Measurements from ENCODE around the gene GCN1.

The GCN1 gene

GRCh38 chr12:120227233-120228040 is 32.9 kb upstream of the GCN1 start:
- H3K27ac ChIP-seq (ENCODE audit: low read length): peak overlapping the region; percentile 96
- no peak overlapping the region for H3K4me3 ChIP-seq (ENCODE audit: low read depth in 1 of 2, low read length in 2 of 2)
- H3K27me3 ChIP-seq (ENCODE audit: low read depth, low read length): no peaks in the 10 kb centered on the region
- no peaks in the 10 kb centered on the region for H3K9me3 ChIP-seq (ENCODE audit: control insufficient read depth in 1 of 2, low read length in 2 of 2)
- peaks cover 60 to 80% of the 10 kb centered on the region in 2 donors for H3K4me1 ChIP-seq (ENCODE audit: control insufficient read depth in 1 of 2, insufficient read depth in 2 of 2, low read length in 2 of 2)
- peaks cover 10 to 18% of the 10 kb centered on the region in 2 donors for H3K36me3 ChIP-seq (ENCODE audit: control insufficient read depth in 1 of 2, insufficient read depth in 2 of 2, low read length in 2 of 2)

DNA sequence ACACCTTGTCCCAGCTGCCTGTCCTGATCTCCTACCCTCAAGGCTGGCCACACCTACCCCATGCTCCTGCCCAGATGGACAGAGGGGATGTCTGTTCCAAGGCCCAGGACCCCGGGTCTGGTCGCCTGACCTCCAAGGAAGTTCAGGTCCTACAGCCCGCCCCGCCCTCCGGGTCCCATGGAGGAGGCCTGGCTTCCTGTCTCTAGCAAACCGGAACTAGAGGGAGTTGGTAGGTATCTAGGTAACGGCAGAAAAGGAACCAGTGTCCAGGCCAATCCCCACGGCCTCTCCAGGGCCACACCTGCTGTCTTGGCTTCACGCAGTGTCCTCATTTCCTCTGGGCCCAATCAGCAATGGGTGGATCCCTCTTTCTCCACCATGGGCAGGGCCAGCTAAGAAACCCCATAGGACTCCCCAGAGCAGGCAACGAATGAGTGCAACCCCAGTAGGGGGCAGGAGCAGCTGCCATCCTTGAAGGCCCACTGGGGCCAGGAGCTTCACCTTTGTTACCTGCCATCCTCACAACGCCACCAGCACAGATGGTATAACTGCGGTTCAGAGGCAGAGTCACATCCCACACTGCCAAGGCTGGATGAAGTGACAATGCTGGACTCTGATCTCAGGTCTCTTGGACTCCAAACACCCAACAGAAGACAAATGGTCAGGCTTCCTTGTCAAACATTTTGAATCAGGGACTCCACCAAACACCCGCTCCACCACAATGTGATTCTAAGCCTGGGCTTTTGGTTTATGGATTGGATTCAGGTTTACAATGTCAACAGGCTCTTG is 31.5 kb upstream of the GCN1 start:
- Histone ChIP-seq H3K9me3 (ENCODE audit: control insufficient read depth in 1 of 2, low read length in 2 of 2) (no peaks in the 10 kb centered on the region), H3K4me1 (ENCODE audit: control insufficient read depth in 1 of 2, insufficient read depth in 2 of 2, low read length in 2 of 2) (peaks cover 46 to 66% of the 10 kb centered on the region in 2 donors), H3K27ac (ENCODE audit: low read length) (peak overlapping the region; percentile 91), H3K36me3 (ENCODE audit: control insufficient read depth in 1 of 2, insufficient read depth in 2 of 2, low read length in 2 of 2) (peaks cover 23 to 32% of the 10 kb centered on the region in 2 donors), H3K27me3 (ENCODE audit: low read depth, low read length) (no peaks in the 10 kb centered on the region), H3K4me3 (ENCODE audit: low read depth in 1 of 2, low read length in 2 of 2) (peak overlapping the region; percentile 14 to 45)

- Histone ChIP-seq H3K4me1 (ENCODE audit: control insufficient read depth in 1 of 2, insufficient read depth in 2 of 2, low read length in 2 of 2) (peaks cover 37 to 57% of the 10 kb centered on the region in 2 donors), H3K27me3 (ENCODE audit: low read depth, low read length) (no peaks in the 10 kb centered on the region), H3K9me3 (ENCODE audit: control insufficient read depth in 1 of 2, low read length in 2 of 2) (no peaks in the 10 kb centered on the region), H3K27ac (ENCODE audit: low read length) (peak overlapping the region; percentile 91), H3K4me3 (ENCODE audit: low read depth in 1 of 2, low read length in 2 of 2) (peak overlapping the region; percentile 25 to 45), H3K36me3 (ENCODE audit: control insufficient read depth in 1 of 2, insufficient read depth in 2 of 2, low read length in 2 of 2) (peaks cover 31 to 40% of the 10 kb centered on the region in 2 donors)
Observed at GRCh38 chr12:120225200-120225558, 30.7 kb upstream of the GCN1 start.

- peak overlapping the region; percentile 25 to 45 for H3K4me3 ChIP-seq (ENCODE audit: low read depth in 1 of 2, low read length in 2 of 2)
- peaks cover 37 to 42% of the 10 kb centered on the region in 2 donors for H3K36me3 ChIP-seq (ENCODE audit: control insufficient read depth in 1 of 2, insufficient read depth in 2 of 2, low read length in 2 of 2)
- no peaks in the 10 kb centered on the region for H3K27me3 ChIP-seq (ENCODE audit: low read depth, low read length)
- no peaks in the 10 kb centered on the region for H3K9me3 ChIP-seq (ENCODE audit: control insufficient read depth in 1 of 2, low read length in 2 of 2)
- H3K27ac ChIP-seq (ENCODE audit: low read length): peak overlapping the region; percentile 91
- H3K4me1 ChIP-seq (ENCODE audit: control insufficient read depth in 1 of 2, insufficient read depth in 2 of 2, low read length in 2 of 2): peaks cover 31 to 51% of the 10 kb centered on the region in 2 donors
Observed at GRCh38 chr12:120224304-120225199, 30.0 kb upstream of the GCN1 start.

DNA sequence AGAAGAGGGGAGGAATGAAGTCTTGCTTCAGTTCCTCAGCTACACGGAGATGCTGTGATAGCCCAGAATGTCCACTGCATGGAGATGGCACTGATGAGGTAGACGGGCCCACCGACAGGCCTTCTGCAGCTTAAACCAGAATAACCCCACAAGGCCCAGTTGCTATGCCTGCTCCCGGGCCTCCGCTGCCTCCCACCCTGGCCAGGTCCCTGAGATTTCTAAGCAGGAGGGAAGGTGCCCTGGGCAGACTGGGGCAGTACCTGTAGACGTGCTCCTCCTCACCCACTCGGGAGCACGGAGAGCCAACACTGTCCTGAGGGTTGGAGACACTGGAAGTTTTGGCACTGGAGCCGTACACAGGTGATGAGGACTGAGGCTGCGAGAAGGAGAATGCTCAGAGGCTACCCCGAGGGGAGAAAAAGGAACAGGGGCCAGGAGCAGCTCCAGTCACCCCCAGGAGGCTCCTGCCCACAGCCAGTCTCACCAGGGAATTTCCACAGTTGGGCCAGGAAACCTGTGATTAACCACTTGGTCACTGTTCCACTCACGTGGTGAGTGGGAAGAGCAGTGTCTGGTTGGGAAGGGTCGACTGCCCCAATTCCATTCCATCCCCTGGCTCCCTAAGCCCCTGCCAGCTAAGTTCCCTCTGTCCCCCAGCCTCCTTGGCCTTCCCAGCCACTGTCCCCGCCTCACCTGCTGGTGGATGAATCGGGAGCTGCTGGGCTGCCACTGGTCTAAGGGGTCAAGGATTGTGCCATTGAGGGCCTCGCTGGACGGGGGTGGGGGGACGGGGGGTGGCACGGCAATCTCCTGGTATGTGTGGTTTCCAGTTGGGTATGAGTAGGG is 29.2 kb upstream of the GCN1 start:
- no peaks in the 10 kb centered on the region for H3K9me3 ChIP-seq (ENCODE audit: control insufficient read depth in 1 of 2, low read length in 2 of 2)
- no peaks in the 10 kb centered on the region for H3K27me3 ChIP-seq (ENCODE audit: low read depth, low read length)
- peaks cover 46 to 51% of the 10 kb centered on the region in 2 donors for H3K36me3 ChIP-seq (ENCODE audit: control insufficient read depth in 1 of 2, insufficient read depth in 2 of 2, low read length in 2 of 2)
- H3K4me3 ChIP-seq (ENCODE audit: low read depth in 1 of 2, low read length in 2 of 2): no peak overlapping the region
- peaks cover 22 to 42% of the 10 kb centered on the region in 2 donors for H3K4me1 ChIP-seq (ENCODE audit: control insufficient read depth in 1 of 2, insufficient read depth in 2 of 2, low read length in 2 of 2)
- H3K27ac ChIP-seq (ENCODE audit: low read length): peak overlapping the region; percentile 4

GRCh38 chr12:120222288-120222832 is 27.8 kb upstream of the GCN1 start:
- peaks cover 14 to 29% of the 10 kb centered on the region in 2 donors for H3K4me1 ChIP-seq (ENCODE audit: control insufficient read depth in 1 of 2, insufficient read depth in 2 of 2, low read length in 2 of 2)
- no peak overlapping the region for H3K4me3 ChIP-seq (ENCODE audit: low read depth in 1 of 2, low read length in 2 of 2)
- H3K27ac ChIP-seq (ENCODE audit: low read length): no peak overlapping the region
- no peaks in the 10 kb centered on the region for H3K9me3 ChIP-seq (ENCODE audit: control insufficient read depth in 1 of 2, low read length in 2 of 2)
- H3K27me3 ChIP-seq (ENCODE audit: low read depth, low read length): no peaks in the 10 kb centered on the region
- peaks cover 48 to 55% of the 10 kb centered on the region in 2 donors for H3K36me3 ChIP-seq (ENCODE audit: control insufficient read depth in 1 of 2, insufficient read depth in 2 of 2, low read length in 2 of 2)

DNA sequence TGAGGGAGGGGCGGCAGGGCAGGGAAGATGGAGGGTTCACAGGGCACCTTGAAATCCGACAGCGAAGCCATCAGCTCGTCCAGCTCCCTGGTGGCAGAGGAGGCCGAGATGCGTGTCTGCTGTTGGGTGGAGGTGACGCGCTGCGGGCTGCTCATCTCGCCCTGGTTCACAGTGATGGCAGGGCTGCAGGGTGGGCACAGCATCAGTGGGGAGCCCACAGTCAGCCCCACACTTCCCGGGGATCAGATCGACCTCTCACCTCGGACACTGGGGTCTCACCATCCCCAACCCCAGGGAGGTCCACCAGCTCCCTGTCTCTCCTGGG is 27.0 kb upstream of the GCN1 start:
- no peak overlapping the region for H3K27ac ChIP-seq (ENCODE audit: low read length)
- no peak overlapping the region for H3K4me3 ChIP-seq (ENCODE audit: low read depth in 1 of 2, low read length in 2 of 2)
- H3K27me3 ChIP-seq (ENCODE audit: low read depth, low read length): no peaks in the 10 kb centered on the region
- peaks cover 48 to 62% of the 10 kb centered on the region in 2 donors for H3K36me3 ChIP-seq (ENCODE audit: control insufficient read depth in 1 of 2, insufficient read depth in 2 of 2, low read length in 2 of 2)
- H3K9me3 ChIP-seq (ENCODE audit: control insufficient read depth in 1 of 2, low read length in 2 of 2): no peaks in the 10 kb centered on the region
- H3K4me1 ChIP-seq (ENCODE audit: control insufficient read depth in 1 of 2, insufficient read depth in 2 of 2, low read length in 2 of 2): peaks cover 14 to 26% of the 10 kb centered on the region in 2 donors

GRCh38 chr12:120220838-120221575 is 26.5 kb upstream of the GCN1 start:
- Histone ChIP-seq H3K9me3 (ENCODE audit: control insufficient read depth in 1 of 2, low read length in 2 of 2) (no peaks in the 10 kb centered on the region), H3K27ac (ENCODE audit: low read length) (no peak overlapping the region), H3K4me1 (ENCODE audit: control insufficient read depth in 1 of 2, insufficient read depth in 2 of 2, low read length in 2 of 2) (peaks cover 10 to 21% of the 10 kb centered on the region in 2 donors), H3K27me3 (ENCODE audit: low read depth, low read length) (no peaks in the 10 kb centered on the region), H3K4me3 (ENCODE audit: low read depth in 1 of 2, low read length in 2 of 2) (no peak overlapping the region), H3K36me3 (ENCODE audit: control insufficient read depth in 1 of 2, insufficient read depth in 2 of 2, low read length in 2 of 2) (peaks cover 51 to 67% of the 10 kb centered on the region in 2 donors)

DNA sequence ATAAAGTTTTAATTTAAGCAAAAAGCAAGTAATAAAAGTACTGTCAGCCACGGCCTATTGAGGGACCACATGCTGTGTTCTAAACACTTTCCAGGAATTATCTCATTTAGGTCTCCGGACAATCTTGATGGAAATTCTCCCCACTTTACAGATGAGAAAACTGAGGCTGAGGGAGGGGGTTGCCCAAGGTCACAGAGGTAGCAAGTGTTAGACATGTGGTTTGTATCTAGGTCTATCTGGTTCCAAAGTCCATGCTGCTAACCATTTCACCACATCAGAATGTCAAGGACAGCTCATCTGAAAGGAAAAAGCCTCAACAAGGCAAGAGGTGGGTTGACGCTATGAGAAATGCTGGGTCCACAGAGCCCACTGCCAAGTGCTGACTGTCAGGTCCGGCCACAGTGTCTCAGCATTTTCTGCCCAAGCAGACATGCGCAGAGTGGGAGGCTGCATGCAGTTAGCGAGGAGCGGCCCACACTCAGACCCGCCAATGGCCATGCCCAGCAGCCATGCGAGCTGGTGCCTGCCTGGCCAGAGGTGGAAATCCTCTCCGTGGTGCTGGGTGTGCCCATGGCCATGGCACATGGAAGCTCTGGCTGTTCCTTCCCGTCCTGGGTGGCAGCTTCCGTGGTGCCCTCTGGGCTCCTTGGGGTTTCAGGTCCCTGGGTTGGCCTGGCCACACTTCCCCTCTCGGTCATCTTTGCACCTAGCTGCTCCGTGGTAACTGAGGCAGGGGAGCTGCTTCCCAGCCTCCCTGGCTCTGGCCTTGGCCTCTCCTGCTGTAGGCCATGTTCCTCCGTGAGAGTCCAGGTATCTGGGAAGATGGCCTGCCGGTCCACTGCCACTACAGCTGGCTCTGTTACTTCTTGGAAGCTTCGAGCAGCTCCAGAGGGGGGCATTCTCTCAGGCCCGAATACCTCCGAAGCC is 24.4 kb upstream of the GCN1 start:
- Histone ChIP-seq H3K27me3 (ENCODE audit: low read depth, low read length) (no peaks in the 10 kb centered on the region), H3K36me3 (ENCODE audit: control insufficient read depth in 1 of 2, insufficient read depth in 2 of 2, low read length in 2 of 2) (peaks cover 64 to 84% of the 10 kb centered on the region in 2 donors), H3K9me3 (ENCODE audit: control insufficient read depth in 1 of 2, low read length in 2 of 2) (no peaks in the 10 kb centered on the region), H3K4me3 (ENCODE audit: low read depth in 1 of 2, low read length in 2 of 2) (no peak overlapping the region), H3K27ac (ENCODE audit: low read length) (no peak overlapping the region), H3K4me1 (ENCODE audit: control insufficient read depth in 1 of 2, insufficient read depth in 2 of 2, low read length in 2 of 2) (peaks cover 0 to under 1% of the 10 kb centered on the region in 2 donors)

All from muscle layer of duodenum (tissue), 2 donors.